Measurements from ENCODE around the gene TCERG1L.
"Not testable (repeated sequence)": the region's sequence is repeated elsewhere in the genome, so short reads cannot be mapped to it uniquely, and the experiment has no call there.

Gene TCERG1L

DNA sequence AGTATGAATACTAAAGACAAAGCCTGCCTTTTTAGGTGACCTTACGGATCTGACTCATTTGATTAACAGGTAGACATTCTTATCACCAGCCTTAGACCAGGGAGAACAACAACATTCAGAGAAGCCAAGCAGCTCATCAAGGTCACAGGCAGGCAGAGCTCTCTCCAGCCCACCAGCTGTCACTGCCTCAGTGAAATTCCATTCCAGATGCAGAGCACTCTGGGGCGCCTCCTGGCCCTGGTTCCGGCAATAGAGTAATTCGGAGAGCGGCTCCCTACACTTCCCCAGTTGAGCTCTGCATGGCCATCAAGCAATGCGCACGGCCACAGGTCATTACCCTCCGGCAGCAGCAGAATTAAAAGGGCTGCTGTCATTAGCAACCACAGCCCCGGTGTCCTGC is 164.7 kb downstream of the TCERG1L start:
- DNase-seq: no peak
- intact Hi-C loops (cut with DNase I): no loop called here

GRCh38 chr10:131145756-131146155 is 165.8 kb downstream of the TCERG1L start:
- intact Hi-C loops (cut with DNase I): no loop called here
- peak in 1 of 42 donors; percentile 5 for DNase-seq

- intact Hi-C loops (cut with DNase I): no loop called here
- no peak for DNase-seq
These were observed 166.7 kb downstream of the TCERG1L start for GRCh38 chr10:131144711-131145375.

DNA sequence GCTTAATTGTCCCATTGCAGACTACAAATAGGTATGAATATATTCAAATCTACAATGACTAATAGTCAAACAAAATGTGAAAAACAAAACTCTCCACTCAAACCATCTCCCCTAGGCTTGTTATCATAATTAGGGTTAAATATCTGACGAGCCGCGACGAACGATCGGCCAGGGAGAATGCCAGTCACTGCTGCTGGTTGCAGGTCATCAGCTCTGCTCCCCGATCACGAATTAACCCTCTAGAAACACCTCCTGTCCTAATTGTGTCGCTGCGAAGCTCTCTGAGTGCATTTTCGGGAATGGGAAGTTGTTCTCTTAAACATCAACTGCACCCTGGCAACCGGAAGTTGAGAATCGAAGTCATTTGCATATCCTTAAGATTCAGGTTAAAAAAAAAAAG is 167.3 kb downstream of the TCERG1L start:
- DNase-seq: peak in 3 of 42 donors; percentile 8 to 47 (median 11)
- intact Hi-C loops (cut with DNase I): no loop called here

DNA sequence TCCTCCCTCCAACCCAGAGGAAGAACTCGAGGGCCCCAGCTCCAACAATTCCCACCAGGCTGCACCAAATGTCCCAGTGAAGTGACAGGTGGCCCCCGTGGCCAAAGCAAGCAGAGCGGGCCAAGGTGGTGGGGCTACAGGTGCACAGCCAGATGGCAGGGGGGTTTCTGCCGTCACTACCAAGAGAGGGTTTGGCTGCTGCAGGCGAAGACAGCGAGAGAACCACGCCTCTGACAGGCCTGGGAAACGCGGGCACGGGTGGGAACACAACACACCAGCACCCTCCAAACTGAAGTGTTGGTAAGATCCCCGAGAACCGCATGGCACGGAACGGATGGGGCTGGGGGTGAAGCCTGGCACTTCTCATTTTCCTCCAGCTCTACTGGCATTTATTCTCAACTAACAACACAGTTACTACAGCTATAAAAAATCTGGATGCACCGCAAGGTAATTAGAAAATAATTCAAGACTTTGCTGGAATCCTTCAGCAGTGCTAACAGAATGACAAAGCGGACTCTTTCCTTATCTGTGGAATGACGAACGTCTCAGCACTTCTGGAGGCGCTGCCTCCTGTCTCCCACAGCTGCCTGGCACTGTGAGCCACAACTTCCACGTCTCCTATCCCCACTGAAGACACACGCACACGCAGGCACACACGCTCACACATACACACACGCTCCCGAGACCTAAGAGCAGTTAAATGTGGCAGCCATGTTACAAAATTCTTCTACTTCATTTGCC is 167.9 kb downstream of the TCERG1L start:
- peak in 28 of 42 donors; percentile 16 to 67 (median 39) for DNase-seq
- intact Hi-C loops (cut with DNase I): no loop called here

DNA sequence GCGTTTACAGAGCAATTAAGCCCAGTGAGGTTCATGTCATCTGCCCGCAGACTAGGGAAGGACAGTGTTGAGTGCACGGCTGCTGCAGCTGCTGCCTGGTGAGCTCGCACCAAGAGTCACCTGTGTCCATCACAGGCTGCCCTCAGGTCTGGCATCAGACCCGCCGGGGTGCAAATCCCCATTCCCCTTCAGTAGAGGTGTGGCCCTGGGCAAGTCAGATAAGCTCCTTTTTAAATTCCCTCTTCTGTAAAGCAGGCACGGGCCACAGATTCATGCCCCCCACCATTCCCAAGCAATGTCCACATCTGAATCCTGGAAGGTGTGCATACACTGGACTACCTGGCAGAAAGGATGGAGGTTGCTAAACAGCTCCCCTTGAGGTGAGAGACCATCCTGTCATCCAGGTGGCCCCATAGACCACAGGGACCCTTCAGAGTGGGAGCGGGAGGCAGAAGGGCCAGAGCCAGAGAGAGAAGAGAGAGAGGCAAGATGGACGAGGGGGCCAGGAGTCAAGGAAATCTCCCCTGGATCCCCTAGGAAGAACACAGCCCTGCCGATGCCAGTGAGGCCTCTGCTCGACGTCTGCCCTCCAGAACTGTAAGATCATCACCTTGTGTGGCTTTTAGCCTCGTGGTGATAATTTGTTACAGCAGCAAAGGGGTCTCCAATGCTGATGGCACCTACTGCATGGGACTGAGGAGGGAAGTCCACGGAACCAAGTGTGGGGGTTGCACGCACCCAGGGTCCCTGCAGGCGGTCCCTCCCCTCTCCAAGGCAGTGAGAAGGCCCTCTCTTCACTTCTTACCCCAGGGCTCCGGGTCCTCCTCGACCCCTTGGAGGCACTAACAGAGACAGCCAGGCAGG is 168.8 kb downstream of the TCERG1L start:
- intact Hi-C loops (cut with DNase I): no loop called here
- no peak for DNase-seq

GRCh38 chr10:131141645-131142516 is 169.6 kb downstream of the TCERG1L start:
- intact Hi-C loops (cut with DNase I): no loop called here
- no peak for DNase-seq

DNA sequence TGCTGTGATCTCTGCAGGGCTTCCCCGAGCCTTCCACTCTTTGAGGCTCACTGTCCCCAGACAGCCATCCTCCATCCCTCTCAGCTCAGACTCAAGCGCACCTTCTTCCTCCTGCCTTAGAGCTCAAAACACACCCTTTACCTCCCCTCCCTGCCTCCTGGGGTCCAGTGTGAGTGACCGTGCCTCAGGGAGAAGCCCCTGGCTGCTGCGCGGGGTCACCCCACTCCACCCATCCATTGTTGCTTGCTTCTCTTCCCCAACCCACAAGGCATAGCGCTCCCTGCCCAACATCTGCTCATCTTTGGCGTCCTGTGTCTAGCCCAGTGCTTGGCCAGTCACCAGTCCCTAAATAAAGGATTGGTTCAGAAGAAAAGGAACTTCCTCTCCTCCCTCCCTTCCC is 170.3 kb downstream of the TCERG1L start:
- intact Hi-C loops (cut with DNase I): no loop called here
- DNase-seq: no peak

DNA sequence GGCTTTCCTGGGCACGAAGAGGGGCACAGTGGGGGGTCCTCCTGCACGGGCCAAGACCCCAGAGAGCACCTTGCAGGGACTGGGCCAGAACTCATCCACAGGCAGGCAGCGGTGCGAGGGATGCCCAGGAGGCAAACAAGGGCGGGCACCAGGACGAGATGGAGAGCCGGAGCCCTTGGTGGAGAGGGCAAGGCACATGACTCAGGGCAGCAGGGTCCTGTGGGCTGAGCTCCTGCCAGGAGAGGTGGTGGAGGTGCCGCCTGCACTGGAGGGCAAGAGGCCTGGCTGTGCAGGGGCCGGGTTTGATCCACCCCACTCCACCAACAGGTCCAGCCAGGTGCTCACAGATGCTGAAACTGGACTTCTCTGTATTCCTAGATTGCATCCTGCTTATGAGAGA is 170.9 kb downstream of the TCERG1L start:
- DNase-seq: no peak
- intact Hi-C loops (cut with DNase I): no loop called here

DNA sequence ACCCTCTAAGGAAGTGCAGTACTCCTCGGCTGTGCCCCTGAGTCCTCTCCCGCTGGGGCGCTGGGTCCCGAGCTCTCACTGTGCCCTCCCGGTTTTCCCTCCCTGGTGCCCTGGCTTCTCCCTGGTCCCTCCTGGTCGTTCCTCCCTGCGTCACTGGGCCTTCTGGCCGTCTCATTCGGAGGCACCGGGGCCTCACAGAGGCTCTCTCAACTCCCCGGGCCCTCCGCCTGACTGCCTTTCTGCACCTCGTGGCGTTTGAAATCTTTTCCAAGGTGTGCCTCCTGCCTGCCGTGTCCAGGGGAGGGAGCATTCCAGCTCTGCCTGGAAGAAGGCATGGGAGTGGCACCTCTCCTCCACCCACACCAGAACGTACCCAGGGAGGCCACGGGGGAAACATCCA is 174.3 kb downstream of the TCERG1L start:
- no peak for DNase-seq
- intact Hi-C loops (cut with DNase I): no loop called here

DNA sequence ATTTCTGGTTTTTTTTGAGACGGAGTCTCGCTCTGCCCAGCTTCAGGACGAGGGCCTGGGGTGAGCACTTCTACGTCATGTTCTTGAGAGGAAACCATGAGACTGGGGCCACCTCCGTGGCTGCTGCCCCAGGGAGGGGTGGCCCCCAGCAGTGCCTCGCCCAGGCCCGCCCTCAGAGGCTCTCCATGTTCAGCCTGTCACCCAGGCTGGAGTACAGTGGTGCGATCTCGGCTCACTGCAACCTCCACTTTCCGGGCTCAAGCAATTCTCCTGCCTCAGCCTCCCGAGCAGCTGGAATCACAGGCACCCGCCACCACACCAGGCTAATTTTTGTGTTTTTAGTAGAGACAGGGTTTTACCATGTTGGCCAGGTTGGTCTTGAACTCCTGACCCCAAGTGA is 175.2 kb downstream of the TCERG1L start:
- DNase-seq; intact Hi-C loops (cut with DNase I): not testable (repeated sequence)

DNA sequence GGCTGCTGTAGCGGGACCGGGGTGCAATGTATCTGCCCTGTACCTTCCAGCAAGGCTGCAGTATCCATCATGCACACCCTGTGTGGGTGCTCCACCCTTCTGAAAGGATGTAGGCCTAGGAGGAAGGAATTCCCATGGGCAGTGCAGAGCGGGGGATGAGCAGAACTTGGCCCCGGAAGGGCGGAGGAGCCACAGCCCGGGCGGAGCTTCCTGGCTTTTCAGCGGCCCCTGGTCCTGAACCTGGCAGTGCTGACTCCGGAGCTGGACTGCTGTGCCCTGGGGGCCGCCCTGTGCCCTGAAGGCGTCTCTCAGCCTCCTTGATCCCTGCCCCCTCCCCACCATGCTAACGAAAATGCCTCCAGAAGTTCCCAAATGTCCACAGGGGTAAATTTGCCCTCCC is 175.8 kb downstream of the TCERG1L start:
- no peak for DNase-seq

DNA sequence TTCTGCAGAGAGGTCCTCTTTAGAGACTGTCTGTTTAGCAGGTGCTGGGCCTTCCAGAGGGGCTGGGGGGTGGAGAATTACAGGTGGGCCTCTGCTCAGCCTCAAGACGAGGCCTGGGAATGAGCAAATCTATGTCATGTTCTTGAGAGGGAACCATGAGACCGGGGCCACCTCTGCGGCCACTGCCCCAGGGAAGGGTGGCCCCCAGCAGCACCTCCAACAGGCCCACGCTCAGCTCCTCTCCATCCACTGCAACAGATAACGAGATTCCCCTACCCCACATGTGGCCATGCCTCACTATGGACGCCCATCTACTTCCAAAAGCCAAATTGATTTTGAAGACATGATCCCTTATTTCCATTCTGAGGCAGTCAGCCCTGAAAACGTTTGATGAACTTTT is 176.9 kb downstream of the TCERG1L start:
- no peak for DNase-seq
- intact Hi-C loops (cut with DNase I): no loop called here

More for the DNA sequence above, 175.8 kb downstream of the TCERG1L start:
- intact Hi-C loops (cut with DNase I): no loop called here

DNA sequence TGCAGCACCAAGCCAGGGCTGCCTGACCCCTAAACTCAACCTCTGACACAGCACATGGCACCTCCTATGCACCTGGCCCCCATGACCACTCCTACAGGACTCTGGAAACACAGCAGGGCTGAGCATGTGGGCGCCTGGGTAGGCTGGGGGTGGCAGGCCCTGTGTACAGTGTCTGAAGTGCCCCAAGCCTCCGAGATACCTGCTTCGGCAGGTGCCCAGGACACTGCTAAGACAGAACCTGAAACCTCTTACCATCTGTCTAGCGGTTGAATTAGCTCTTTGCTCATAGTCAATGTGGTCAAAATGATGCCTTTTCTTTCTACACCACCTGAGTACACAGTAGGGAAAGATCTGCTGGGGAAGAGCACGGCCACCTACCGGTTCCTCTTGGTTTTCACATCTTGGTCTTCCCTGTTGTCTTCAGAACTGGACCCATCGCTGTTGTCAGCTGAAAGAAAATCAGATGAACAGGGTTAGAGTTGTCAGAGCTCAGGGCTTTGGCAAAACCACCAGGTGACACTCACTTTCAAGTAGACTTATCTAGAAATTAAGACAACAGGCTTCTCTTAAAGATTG is 177.4 kb downstream of the TCERG1L start:
- intact Hi-C loops (cut with DNase I): no loop called here
- no peak for DNase-seq

GRCh38 chr10:131132681-131133080 is 178.8 kb downstream of the TCERG1L start:
- DNase-seq: no peak
- intact Hi-C loops (cut with DNase I): no loop called here

DNA sequence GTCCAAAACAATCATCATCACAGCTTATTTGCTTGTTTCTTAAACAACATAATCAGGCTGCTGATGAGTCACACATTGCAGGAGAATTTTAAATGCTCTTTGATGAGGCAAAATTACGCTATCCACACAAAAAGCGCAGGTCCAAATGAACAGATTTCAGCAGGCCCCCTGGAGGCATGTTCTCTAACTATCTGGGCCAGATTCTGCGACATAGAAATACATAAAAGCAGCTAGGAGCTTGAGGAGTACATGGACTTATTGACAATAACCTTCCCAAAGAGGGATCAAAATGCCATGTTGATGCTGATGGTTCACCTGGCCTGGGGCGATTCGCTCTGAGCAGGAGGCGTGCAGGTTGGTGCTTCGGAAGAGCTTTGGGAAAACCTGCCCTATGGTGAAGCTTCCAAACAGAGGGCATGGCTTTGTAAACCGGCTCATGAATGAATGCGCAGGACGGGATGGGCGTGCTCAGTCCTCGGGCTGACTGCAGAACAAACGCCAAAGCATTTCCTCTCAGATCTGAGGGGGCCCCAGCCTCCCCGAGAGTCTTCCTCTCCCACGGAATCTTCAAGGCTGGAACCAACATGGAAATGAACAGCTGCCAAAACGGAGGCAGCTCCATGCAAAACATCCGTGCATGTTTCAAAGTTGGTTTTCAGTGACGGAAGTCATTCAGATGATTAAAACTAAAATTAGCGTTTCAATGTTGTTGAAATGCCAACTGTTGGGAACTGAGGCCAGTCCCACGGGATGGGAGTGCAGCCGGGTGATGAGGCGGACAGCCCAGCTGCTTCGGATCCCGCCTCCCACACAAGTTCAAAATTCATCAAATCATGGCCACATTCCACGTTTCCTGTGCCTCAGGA is 179.6 kb downstream of the TCERG1L start:
- DNase-seq: no peak
- intact Hi-C loops (cut with DNase I): no loop called here

GRCh38 chr10:131130025-131130424 is 181.5 kb downstream of the TCERG1L start:
- intact Hi-C loops (cut with DNase I): no loop called here
- no peak for DNase-seq

GRCh38 chr10:131129544-131129943 is 182.0 kb downstream of the TCERG1L start:
- intact Hi-C loops (cut with DNase I): no loop called here
- no peak for DNase-seq
